Measurements from ENCODE around the gene UGT2B10. TPM values are rescaled to one million over a fixed set of nuclear protein-coding genes. Genes with fewer than 3 reads are reported as not detected.

Gene UGT2B10
- total and polyA plus RNA-seq, 2 donors (not counting 3 experiments of a cell fraction or from before 2014, with no cell fraction given): not detected

GRCh38 chr4:68780232-68780631 is 35.6 kb upstream of the UGT2B10 start:
- dilution Hi-C loops (cut with MboI; ENCODE audit: extremely low pct_ligation_motif_present, low sequenced_read_pairs) (no loop called here), intact Hi-C loops (cut with micrococcal nuclease) (no loop called here)
- Histone ChIP-seq H4K20me1 (replicated peaks; ENCODE audit: control insufficient read depth, extremely low read depth, insufficient read depth, low read length) (no peaks in the 10 kb centered on the region), H3K9me3 (replicated peaks; ENCODE audit: control insufficient read depth, insufficient read depth, low read length) (no peaks in the 10 kb centered on the region), H3K9me1 (replicated peaks; ENCODE audit: control insufficient read depth, extremely low read depth, insufficient read depth, low read length) (no peaks in the 10 kb centered on the region), H3K27me3 (ENCODE audit: control insufficient read depth in 2 of 2, insufficient read depth in 2 of 2, low read length in 2 of 2) (no peaks in the 10 kb centered on the region), H3K79me2 (ENCODE audit: control insufficient read depth, insufficient read depth, low read length) (no peaks in the 10 kb centered on the region), H3K4me2 (ENCODE audit: insufficient read depth, low read length) (no peak overlapping the region), H3K4me3 (replicated peaks in 1 of 3; ENCODE audit: insufficient read depth in 1 of 3, low read depth in 1 of 3, low read length in 3 of 3) (no peak overlapping the region), H3K27ac (ENCODE audit: insufficient read depth, low read depth, low read length) (no peak overlapping the region), H3K36me3 (ENCODE audit: control insufficient read depth in 2 of 2, extremely low read depth in 1 of 2, insufficient read depth in 2 of 2, low read length in 2 of 2) (no peaks in the 10 kb centered on the region), H2AFZ (ENCODE audit: low read depth, low read length) (no peak overlapping the region), H3K9ac (replicated peaks; ENCODE audit: extremely low read depth, insufficient read depth, low read length) (no peak overlapping the region), H3K4me1 (ENCODE audit: control insufficient read depth, extremely low read depth, insufficient read depth, low read length) (no peaks in the 10 kb centered on the region)
- no TSS peak for BruUV-seq (replicated peaks)
- no peak for FAIRE-seq
- CTCF ChIA-PET: no interaction called here
- TF ChIP-seq POLR2AphosphoS5 (IDR thresholded peaks at IDR 0.05; ENCODE audit: insufficient read depth, low read depth, low read length) (no peak), FOS (IDR thresholded peaks at IDR 0.05; ENCODE audit: borderline replicate concordance, insufficient read depth, low read length) (no peak)
- DNase-seq (ENCODE audit: low read depth, low spot score): no peak
- POLR2A ChIA-PET: no interaction called here

DNA sequence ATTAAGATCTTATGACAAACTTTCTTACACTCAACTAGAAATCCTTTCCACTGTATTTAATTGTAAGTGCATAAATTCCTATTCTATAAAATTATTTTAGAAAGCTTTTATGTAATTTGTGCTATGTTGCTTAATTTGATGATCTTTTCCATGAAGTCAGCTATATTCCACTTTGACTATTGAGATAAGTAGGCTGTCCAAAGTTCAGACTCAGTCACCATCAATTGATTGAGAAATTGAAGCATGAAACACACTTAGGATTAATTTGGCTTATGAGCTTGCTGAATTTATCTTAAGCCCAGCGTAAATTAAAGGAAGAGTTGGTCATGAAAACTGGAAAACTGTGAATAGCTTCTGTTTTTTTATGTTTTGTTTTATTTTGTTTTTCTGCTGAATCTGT is 18.7 kb upstream of the UGT2B10 start:
- no peak for DNase-seq (ENCODE audit: low read depth, low spot score)
- no peaks in the 10 kb centered on the region for H3K79me2 ChIP-seq (ENCODE audit: control insufficient read depth, insufficient read depth, low read length)
- no peak overlapping the region for H3K4me2 ChIP-seq (ENCODE audit: insufficient read depth, low read length)
- H3K27me3 ChIP-seq (ENCODE audit: control insufficient read depth in 2 of 2, insufficient read depth in 2 of 2, low read length in 2 of 2): no peaks in the 10 kb centered on the region
- no peaks in the 10 kb centered on the region for H3K36me3 ChIP-seq (ENCODE audit: control insufficient read depth in 2 of 2, extremely low read depth in 1 of 2, insufficient read depth in 2 of 2, low read length in 2 of 2)
- H3K4me1 ChIP-seq (ENCODE audit: control insufficient read depth, extremely low read depth, insufficient read depth, low read length): no peaks in the 10 kb centered on the region
- TF ChIP-seq POLR2AphosphoS5 (IDR thresholded peaks at IDR 0.05; ENCODE audit: insufficient read depth, low read depth, low read length) (no peak), MAX (IDR thresholded peaks at IDR 0.05; ENCODE audit: insufficient read depth, insufficient read length) (no peak), POLR2A (IDR thresholded peaks at IDR 0.05; ENCODE audit: low read depth, low read length) (no peak), MYC (IDR thresholded peaks at IDR 0.05; ENCODE audit: low read depth, low read length) (no peak), CTCF (IDR thresholded peaks at IDR 0.05; ENCODE audit: extremely low read depth in 1 of 2, insufficient read depth in 1 of 2, low read depth in 1 of 2, low read length in 2 of 2) (no peak), JUN (IDR thresholded peaks at IDR 0.05; ENCODE audit: borderline replicate concordance, insufficient read depth, insufficient read length, low read depth) (no peak), FOS (IDR thresholded peaks at IDR 0.05; ENCODE audit: borderline replicate concordance, insufficient read depth, low read length) (no peak), EZH2 (IDR thresholded peaks at IDR 0.05; ENCODE audit: borderline replicate concordance, low read depth, low read length, severe bottlenecking) (no peak), GATA2 (IDR thresholded peaks at IDR 0.05; ENCODE audit: insufficient read depth, insufficient read length, low read depth, low read length) (no peak)
- H3K4me3 ChIP-seq (replicated peaks in 1 of 3; ENCODE audit: insufficient read depth in 1 of 3, low read depth in 1 of 3, low read length in 3 of 3): no peak overlapping the region
- dilution Hi-C loops (cut with MboI; ENCODE audit: extremely low pct_ligation_motif_present, low sequenced_read_pairs): no loop called here
- H4K20me1 ChIP-seq (replicated peaks; ENCODE audit: control insufficient read depth, extremely low read depth, insufficient read depth, low read length): no peaks in the 10 kb centered on the region
- no peak overlapping the region for H2AFZ ChIP-seq (ENCODE audit: low read depth, low read length)
- no peaks in the 10 kb centered on the region for H3K9me3 ChIP-seq (replicated peaks; ENCODE audit: control insufficient read depth, insufficient read depth, low read length)
- no peak for FAIRE-seq
- intact Hi-C loops (cut with micrococcal nuclease): no loop called here
- H3K9me1 ChIP-seq (replicated peaks; ENCODE audit: control insufficient read depth, extremely low read depth, insufficient read depth, low read length): no peaks in the 10 kb centered on the region
- no peak overlapping the region for H3K27ac ChIP-seq (ENCODE audit: insufficient read depth, low read depth, low read length)
- no TSS peak for BruUV-seq (replicated peaks)
- POLR2A ChIA-PET: no interaction called here
- CTCF ChIA-PET: no interaction called here
- H3K9ac ChIP-seq (replicated peaks; ENCODE audit: extremely low read depth, insufficient read depth, low read length): no peak overlapping the region
